Measurements from ENCODE around the gene DDX31.
A peak's percentile ranks its signal among the peaks of the same experiment; 100 is the strongest.
"Not testable (repeated sequence)": the region's sequence is repeated elsewhere in the genome, so short reads cannot be mapped to it uniquely, and the experiment has no call there.

DDX31 gene

DNA sequence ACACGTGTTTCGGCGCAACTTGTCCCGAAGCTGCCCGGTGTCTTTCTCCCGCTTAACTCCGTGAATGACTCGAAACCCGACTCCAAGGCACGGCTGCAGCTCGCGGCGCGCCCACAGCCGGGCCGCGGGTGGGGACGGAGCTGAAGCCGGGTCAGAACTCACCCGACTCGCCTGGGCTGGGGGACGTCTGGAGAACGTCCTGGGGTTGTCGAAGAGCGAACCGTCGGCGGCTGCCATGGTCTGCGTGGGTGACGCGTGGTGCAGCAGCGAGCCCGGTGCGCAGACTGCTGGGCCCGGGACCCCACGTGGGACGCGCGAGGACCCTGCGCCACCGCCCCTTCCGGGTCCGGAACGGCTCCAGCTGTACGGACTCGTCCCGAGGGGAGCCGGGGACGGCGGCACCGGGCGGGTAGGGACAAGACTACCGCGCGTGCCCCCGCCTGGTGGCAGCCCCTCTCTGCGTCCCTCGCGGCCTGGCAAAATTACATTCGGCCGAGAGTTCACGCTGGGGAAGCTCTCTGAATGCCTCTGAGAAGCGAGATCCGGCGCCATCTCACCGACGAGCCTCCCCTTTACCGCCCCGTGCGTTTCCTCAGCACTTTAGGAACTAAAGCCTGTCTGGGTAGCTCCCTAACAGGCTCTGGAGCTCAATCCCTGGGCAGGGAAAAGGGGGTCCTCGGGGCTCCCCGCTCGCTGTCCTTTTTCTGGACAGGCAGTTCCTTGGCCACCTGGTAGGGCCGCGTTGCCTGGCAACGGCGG, at the start of gene DDX31:
Gene DDX31, minus strand, starts transcription at position 286 of the 759 bp plus-strand sequence. Its CDS starts 49 bp downstream, at position 237.
- DNase-seq: peak; percentile 88

DNA sequence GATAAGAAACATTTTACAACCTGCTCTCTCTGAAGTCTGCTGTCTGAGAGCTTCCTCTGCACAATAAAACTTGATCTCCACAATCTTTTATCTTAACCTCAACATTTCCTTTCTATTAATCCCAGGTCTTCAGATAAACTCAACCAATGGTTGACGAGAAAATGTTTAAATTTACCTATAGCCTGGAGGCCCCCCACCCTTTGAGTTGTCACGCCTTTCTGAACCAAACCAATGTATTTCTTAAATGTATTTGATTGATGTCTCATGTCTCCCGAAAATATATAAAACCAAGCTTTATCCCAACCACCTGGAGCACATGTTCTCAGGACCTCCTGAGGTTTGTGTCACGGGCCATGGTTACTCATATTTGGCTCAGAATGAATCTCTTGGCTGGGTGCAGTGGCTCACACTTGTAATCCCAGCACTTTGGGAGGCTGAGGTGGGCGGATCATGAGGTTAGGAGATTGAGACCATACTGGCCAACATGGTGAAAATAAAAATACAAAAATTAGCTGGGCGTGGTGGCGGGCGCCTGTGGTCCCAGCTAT, 48.7 kb upstream of the DDX31 start:
- DNase-seq: not testable (repeated sequence)

DNA sequence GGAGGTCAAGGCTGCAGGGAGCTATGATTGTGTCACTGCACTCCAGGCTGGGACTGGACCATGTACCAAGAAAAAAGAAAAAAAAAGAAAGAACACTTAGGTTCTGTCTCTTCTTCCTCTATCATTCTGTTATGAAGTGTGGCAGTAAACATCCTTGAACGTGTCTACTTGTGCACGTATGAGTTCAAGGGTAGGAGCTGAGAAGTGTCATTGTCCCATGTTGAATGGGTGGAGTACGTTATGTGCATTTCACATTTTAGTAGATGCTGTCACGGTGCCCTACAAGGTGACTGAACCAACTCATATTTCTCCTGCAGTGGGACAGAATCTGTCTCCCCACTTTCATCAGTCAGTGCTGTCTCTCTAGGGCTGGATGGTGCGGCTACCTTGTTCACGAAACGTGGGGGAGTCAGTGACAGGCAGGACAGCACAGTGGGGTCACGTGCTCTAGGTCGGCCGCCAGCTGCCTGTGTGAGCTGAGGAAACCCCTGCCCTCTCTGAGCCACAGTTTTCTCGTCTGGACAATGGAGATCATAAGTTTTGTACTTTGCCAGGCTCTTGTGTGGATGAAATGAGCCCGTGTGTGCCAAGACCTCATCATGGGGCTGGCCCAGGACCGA, 47.7 kb upstream of the DDX31 start:
- DNase-seq: no peak

DNA sequence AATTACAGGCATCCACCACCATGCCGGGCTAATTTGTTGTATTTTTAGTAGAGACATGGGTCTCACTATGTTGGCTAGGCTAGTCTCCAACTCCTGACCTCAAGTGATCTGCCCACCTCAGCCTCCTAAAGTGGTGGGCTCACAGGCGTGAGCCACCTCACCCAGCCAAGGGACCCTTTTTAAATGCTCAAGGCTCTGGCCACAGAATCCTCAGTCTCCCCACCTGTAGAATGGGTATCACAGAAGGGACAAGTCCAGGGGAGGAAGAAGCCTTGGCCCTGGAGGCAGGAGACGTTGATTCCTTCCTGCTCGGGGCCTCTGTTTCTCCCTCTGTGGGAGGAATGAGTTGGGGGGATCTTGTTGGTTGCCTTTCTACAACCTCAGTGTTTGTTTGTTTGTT, 46.2 kb upstream of the DDX31 start:
- no peak for DNase-seq

DNA sequence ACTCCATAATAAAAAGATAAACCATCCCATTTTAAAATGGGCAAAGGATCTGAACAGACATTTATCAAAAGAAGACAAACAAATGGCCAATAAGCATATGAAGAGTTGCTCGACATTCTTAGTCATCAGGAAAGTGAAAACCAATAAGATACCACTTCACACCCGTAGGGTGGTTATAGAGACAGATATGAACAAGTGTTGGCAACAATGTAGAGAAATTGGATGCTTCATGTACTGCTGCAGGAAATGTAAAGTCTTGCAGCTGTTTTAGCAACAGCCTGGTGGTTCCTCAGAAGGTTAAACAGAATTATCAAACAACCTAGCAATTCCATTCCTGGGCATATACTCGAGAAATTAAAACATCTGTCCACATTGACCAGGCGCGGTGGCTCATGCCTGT, 43.0 kb upstream of the DDX31 start:
- no peak for DNase-seq

DNA sequence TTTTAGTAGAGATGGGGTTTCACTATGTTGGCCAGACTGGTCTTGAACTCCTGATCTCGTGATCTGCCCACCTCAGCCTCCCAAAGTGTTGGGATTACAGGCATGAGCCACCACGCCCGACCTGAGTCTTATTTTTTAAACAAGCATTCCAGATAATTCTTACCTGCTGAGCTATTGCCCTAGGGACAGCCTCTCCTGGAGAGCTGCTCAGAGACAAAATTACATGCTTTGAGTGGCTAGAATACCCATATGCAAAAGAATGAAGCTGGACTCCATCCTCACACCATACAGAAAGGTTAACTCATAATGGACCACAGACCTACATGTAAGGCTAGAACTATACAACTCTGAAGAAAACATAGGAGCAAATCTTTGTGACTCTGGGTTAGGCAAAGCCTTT, 42.1 kb upstream of the DDX31 start:
- DNase-seq: no peak

DNA sequence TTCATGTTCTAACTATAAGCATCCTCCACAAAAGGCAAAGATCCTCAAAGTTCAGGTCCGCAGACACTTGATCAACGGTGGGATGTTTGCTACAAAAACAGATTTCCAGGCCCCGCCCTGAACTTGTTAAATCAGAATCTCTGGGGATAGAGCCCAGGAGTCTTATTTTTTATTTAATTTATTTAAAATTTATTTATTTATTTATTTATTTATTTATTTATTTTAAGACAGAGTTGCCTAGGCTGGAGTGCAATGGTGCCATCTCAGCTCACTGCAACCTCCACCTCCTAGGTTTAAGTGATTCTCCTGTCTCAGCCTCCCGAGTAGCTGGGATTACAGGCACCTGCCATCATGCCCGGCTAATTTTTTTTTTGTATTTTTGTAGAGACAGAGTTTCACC, 41.4 kb upstream of the DDX31 start:
- DNase-seq: not testable (repeated sequence)

DNA sequence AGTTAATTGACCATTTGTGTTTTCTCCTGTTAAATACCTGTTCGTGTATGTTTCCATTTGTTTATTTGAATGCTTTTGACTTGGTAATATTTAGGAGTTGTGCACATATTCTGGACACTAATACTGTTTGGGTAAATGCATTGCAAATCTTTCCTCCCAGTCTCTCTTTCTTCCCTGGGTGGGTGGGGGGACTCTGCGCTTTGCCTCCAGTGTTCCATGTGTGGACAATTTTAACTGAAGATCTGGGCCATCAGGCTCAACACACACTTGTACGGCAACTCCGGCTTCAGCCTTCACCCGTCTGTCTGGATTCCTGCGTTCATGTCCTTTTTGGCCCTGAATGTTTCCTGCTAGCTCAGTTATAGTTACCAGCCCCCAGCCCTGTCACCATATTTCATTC, 40.5 kb upstream of the DDX31 start:
- DNase-seq: no peak

DNA sequence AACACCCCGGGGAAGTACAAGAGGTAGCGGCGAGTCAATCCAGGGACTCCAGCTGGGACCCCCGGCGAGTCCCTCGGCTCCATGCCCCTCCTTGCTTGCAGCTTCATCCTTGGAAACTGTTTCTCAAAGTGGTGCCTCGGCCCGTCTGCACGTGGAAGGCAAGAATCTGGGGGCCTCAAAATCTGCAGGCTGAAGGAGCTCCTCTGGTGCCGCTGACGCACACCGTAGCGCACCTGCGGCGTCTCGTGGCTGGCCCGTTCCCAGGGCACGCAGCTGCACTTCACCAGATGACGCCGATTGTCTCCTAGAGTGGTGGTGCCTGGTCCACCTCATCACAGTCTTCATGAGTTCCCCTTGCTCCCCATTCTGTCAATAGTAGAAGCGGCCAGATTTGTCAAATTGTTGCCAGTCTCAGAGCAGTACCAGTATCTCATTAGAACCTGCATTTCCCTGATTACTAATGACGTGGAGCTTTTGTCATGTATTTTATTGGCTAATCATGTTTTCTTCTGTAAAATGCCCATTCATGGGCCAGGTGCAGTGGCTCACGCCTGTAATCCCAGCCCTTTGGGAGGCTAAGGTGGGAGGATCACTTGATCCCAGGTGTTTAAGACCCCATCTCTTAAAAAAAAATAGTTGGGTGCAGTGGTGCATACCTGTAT, 39.1 kb upstream of the DDX31 start:
- DNase-seq: no peak

DNA sequence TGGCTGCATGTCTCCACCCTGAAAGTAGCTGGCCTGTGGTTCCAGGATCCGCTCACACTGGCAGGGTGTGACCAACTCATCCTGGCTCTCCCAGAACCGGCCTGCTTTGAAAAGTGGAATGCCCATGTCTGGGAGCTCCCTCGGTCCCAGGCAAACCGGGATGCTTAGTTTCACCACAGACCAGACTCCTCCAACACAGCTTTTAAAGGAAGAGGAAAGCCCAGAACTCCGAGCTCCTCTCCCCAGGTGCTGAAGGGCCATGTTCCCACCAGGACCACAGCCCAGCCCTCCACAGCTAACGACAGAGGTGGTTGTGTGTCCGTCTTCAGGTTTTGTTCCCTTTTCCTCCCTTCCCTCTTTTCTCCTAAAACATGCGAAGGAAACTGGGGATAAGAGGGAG, 38.5 kb upstream of the DDX31 start:
- DNase-seq: no peak

DNA sequence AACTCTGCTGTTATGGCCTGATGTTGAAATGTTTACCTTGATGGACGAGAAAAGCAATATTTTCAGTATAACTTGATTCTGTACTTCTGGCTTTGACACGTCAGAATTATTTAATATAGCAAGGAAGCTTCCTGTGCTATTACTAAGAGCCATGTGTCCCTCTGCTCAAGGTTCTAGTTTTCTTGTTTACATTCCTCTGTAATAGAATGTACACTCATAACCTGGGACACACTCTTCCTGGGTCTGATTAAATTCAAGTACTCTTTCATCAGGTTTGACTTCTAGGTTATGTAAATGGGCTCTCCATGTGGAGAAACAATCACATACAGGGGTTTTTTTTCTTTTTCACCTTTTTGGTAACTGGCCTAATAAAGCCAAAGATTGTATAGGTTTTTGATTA, 33.6 kb upstream of the DDX31 start:
- DNase-seq: no peak

DNA sequence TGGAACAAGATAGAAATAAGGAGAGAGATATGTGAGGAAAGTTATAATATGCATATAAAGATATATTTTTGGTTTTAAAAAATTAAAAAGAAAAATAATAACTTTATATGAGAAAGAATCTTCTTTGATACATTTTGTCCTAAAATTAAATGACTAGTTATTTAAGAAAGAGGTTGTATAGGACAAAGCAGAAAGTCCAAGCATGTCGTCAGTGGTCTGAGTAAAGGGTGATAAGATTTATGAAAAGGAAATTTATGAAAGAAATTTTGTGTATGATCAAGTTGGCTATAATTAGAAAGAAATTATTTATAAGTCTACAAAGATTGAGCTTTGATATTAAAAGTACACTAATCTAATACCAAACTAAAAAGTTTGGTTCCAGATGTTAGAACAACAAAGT, 32.5 kb upstream of the DDX31 start:
- no peak for DNase-seq

DNA sequence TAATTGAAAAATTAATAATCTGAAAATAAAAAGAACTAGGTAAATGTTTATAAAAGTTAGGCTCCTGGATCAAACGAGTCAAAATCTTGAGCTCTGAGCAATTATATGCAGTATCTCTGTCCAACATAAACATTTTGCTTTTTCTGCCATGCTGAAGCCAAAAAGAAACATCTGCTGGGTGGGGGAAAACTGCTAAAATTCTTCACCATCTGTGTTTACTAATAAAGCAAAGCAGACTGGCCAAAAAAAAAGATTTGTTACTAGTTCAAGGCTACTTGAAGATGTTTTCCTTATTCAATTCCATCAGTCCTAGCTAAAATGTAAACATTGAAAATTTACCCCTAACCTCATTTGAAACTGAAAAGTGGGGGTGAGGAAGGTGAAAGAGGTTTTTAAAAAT, 30.2 kb upstream of the DDX31 start:
- no peak for DNase-seq

DNA sequence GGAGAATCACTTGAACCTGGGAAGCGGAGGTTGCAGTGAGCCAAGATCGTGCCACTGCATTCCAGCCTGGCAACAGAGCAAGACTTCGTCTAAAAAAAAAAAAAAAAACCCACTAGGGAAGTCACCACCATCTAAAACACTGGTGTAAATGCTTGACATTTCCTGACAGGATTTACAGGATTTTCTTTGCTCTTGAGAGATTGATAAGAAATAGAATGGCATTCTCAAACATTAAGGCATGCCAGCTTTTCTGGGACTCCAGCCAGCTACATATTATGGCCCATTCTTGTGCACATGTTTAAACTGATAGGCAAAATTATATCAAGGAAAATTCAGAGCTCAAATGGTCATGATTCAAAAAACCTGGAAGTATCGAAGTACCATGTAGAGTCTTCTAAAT, 29.2 kb upstream of the DDX31 start:
- no peak for DNase-seq

DNA sequence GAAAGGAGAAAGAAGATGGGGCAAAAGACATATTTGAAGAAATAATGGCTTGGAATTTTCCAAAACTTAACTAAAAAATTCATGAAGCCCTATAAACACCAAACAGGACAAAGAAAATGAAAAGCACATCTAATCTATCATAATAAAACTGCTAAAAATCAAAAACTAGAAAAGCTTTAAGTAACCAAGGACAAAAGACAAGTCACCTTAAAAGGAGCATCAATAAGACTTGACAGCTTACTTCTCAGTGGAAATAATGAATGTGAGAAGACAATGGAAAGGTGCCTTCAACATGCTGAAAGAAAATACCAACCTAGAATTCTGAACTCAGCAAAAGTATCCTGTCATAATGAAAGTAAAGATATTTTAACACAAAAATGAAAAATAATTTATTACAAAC, 27.4 kb upstream of the DDX31 start:
- DNase-seq: no peak

DNA sequence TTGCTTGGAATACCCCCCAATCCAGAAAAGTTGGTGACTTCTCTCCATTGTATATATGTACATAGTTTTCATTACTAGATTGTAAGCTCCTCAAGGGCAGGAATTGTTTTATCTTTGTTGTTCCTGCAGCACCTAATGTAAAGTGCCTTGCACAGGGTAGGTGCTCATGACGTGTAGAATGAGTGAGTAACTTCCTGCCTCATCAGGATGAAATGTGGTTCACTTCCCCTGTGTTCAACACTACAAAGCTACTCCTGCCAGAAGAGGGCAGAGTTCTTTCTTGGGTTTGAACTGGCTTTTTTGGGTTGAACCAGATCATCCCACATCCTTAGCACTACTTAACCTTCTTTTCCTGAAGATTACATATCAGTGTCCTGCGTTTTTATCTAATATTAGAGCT, 24.4 kb upstream of the DDX31 start:
- peak; percentile 19 for DNase-seq

DNA sequence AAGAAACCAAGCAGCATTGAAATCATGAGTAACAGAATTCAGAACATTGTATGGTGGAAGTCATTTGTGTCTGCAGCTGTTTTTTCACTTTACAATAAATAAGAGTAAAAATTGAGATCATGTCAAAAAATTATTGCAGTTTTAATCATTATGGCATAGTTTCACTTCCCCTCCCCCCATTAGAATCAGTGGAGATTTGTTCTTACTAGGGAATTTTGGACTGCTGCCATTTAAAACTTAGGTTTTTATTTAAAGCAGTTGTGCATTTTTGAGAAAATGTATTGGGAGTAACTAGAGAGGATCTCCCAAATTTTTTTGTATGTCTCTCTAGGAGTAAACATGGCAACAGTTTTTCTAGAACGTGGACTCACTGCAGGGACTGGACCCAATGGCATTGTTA, 20.9 kb upstream of the DDX31 start:
- no peak for DNase-seq

DNA sequence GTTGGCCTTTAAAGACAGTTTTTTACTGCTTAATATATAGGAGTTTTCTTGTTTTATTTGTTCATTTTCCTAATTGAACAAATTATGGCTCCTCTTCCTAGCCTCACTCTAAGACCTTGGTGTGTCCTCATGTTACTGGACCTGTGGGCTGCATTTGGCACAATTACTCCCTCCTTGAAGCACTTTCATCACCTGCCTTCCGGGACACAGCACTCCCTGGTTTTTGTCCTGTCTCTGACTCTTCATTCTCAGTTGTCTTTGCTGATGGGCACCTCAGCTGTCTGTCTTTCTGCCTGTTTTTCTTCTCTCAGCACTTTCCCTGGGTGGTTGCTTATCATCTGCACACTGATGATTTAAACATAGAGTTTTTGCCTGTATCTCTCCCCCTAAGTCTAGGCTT, 14.1 kb upstream of the DDX31 start:
- no peak for DNase-seq

DNA sequence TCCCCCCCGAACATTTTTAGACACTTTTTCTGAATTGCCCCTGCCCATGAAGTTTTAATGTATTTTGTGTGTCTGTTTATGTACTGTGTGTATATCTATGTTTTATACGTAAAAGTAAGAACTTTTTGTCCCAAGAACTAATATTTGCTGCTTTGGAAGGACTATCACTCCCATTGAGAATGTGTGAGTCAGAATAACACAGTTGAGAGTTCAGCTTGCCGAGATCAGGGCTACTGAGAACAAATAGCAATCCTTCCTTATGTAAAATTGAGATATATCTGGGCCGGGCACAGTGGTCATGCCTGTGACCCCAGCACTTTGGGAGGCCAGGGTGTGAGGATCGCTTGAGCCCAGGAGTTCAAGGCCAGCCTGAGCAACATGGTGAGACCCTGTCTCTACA, 11.8 kb upstream of the DDX31 start:
- DNase-seq: no peak

DNA sequence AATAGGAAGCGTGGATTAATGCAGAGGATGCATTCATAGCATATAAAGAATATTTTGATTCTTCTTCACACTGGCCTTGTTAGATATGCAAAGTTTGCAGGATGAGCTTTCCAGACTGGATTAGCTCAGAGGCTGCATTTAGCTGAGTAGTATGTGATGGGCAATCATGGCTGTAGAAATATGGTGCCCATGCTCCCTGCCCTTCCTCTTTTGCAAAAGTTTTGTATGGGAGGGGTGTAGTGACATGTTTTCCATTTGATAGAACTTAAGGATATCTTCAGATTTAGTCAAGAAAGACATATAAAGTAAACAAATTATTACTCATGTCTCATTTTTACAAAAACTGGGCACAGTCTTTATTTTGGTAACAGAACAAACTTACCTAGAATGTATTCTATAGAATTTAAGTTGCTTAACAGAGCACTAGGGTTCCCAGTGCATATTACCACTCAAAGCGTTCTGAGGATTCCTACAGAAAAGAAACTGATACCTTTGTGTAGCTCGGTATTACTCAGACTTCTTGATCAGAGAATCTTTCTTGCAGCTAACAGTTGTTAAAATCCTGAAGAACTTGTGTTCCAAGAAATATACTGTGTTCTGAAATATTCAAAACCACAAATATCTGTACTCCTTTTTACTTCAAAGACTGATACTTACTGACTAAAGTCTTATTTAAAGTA, 10.3 kb upstream of the DDX31 start:
- DNase-seq: no peak

DNA sequence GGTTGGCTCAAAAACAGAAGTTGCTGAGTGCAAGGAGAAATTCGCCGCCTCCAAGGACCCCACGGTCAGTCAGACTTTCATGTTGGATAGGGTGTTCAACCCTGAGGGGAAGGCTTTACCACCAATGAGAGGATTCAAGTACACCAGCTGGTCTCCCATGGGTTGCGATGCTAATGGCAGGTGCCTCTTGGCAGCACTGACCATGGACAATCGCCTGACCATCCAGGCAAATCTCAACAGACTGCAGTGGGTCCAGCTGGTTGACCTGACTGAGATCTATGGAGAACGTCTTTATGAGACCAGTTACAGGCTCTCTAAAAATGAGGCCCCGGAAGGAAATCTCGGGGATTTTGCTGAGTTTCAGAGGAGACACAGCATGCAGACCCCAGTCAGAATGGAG, 8.2 kb upstream of the DDX31 start:
- no peak for DNase-seq

DNA sequence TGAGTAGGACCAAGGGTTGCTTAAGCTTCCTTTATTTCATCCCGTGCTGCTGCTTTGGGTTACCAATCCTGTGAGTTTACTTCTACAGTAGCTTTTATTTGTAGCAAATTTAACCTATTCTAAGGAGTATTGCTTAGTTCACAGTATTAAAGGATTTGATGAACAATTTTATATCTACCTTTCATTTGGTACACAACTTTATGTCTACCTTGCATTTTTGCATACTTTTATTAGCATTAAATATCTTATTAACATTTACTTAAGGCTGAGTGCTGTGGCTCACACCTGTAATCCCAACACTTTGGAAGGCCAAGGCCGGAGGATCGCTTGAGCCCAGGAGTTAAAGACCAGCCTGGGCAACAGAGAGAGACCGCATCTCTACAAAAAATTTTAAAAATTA, 4.7 kb upstream of the DDX31 start:
- DNase-seq: no peak

DNA sequence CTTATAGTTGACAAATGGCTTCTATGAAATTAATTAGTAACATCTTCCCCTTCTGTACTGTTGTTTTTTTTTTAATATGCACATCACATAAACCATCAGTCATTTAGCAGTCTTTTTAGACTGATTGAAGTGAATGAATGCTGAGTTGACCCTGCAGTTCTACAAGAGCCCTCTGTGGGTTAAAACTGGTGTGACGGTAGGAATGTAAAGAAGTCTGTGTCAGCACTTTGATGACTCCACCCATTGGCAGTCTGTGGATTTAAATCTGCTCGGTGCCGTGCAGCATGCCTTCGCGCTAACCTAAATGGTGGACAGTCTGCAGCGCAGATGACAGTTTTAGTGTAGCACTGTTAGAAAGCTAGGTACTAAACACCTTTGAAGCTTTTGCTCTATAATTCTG, 3.6 kb upstream of the DDX31 start:
- no peak for DNase-seq

DNA sequence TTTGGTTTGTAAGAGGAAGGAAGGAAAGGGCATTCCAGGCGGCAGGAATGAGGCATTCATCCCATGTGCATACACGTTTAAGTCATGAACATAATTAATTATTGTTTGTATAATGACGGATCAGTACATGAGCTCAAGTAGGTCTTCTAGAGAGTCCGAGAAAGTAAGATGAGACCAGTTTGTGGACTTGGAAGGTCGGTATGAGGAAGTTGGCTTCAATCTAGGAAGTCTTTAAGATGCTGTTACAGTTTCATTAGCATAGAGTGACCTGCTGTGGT, 2.6 kb upstream of the DDX31 start:
- no peak for DNase-seq
